ENCODE results near the gene NFS1.
A peak's percentile ranks its signal among the peaks of the same experiment; 100 is the strongest.
"Not testable (repeated sequence)": the region's sequence is repeated elsewhere in the genome, so short reads cannot be mapped to it uniquely, and the experiment has no call there.

Gene NFS1

DNA sequence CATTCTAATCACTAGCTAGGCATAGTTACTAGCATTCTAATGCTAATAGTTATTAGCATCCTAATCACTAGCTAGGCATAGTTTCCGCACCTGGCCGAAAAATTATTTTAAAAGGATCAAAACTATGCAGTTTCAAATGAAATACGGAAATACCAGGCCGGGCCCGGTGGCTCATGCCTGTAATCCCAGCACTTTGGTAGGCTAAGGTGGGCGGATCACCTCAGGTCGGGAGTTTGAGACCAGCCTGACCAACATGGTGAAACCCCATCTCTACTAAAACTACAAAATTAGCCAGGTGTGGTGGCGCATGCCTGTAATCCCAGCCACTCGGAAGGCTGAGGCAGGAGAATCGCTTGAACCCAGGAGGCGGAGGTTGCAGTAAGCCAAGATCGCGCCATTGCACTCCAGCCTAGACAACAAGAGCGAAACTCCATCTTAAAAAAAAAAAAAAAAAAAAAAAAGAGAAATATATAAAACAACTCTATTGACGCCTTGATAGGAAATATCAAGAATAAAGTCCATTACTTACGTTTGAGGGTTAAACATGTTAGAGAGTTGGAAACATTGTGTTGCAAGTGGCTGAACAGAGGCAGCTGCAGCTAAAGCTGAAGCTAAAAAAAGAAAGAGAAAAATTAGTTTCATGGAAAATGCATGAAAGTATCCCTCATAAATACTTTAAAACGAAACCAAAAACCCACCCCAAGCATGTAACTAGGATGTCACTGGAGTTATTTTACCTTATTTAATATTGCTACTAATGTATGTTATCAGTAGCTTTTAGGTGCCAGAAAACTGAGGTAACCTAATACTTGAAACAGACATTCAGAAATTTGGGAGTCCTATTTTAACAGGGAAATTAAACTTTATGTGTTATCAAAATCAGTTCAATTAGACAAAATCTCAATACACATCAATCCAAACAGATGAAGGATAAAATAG is 7.7 kb upstream of the NFS1 start:
- not testable (repeated sequence) for DNase-seq

DNA sequence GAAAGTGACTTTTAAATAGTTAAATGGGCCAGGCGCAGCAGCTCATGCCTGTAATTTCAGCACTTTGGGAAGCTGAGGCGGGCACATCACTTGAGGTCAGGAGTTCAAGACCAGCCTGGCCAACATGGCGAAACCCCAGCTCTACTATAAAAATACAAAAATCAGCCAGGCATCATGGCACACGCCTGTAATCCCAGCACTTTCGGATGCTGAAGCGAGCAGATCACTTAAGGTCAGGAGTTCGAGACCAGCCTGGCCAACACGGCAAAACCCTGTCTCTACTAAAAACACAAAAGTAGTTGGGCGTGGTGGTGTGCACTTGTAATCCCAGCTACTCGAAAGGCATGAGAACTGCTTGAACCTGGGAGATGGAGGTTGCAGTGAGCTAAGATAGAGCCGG is 6.7 kb upstream of the NFS1 start:
- not testable (repeated sequence) for DNase-seq

DNA sequence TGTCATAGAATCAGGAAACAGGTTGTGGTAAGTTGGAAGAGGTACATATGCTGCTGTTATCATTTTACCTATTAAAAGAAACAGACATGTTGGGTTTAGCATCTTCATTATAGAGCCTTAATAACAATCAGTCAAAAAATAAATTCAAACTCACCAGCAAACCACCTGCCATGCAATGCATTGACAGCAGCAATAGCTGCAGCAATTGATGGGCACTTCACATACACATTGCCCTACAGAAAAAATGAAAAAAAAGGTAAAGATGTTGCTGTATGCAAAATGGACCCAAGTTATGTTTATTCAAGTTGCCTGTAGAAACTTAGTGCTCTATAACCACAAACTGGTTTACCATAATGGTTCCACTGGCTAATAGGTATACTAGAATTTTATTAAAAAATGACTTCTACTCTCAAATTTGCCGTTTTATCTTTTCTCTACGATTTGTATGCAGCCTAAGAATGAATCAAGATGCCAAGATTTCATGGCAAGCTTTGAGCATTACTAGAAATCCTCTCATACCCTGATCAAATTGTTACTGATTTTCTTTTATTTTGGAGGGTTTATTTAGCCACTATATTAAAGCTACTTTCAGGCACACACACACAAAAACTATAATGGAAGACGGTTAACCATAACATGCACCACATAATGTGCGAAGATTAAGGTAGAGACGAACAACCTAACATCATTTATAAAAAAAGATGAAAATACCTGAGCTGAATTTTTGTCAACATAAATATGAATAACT is 5.5 kb upstream of the NFS1 start:
- DNase-seq: no peak

DNA sequence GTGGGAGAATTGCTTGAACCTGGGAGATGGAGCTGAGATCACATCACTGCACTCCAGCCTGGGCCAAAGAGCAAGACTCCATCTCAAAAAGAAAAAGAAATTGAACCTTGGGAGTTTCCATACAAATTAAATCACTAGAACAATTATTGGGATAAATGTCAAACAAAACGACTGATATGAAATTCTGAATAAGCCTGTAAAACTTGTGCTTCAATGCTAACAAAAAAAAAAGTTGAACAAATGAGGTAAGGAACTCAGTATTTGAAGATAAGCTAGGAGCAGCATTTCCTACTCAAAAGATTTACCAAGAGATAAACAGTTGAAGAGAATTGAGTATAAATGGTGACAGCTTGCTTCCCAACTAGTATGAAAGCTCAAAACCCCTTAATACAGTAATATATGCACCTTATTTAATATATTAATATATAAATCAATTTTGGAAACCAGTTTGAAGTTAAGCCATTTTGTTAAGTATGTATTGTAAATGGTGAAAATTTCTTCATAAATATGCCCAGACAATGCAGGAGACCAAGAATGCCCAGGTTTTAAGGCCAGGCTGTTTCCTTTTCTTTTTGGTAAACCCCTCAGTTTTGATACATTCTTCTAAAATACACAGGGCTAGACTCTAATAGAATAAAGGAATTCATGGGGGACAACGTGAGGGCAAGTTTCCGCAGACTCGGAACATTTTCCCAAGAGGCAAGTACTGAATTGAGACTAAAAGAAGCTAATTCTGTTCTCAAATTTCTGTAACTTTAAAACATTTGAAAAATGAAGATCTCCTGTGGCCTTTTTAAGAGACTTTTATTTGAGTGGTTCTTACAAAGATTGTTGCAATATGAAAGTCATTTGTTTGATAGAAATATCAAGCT is 3.9 kb upstream of the NFS1 start:
- no peak for DNase-seq

DNA sequence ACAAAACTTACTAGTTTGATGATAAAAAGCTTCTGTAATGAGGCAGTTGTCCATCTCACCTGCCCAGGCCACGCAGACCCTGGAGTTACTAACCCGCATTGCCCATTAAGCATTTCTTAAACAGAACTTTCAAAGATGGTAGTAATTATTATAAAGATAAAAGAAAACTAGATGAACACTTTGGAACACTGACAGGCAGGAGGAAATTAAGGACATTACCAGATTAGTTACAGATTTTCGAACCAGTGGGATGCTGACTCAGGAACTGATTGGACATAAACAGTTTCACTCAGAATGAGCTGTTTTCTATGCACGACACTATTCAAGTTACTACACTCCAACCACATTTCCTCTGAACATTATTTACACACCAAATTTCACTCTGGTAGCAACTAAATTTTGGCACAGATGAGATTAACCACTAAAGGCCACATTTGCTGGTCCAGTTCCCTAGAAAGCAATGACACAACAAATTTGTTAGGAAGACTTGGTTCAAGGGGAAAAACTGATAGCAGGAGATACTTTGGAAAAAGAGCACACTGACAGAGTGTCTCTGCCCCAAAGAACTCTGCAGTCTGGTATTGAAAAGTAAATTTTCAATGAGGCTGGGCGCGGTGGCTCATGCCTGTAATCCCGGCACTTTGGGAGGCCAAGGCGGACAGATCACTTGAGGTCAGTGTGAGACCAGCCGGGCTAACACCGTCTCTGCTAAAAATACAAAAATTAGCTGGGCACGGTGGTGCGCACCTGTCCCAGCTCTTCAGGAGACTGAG is 3.1 kb upstream of the NFS1 start:
- DNase-seq: no peak

- no peak for DNase-seq
These were observed 1.5 kb upstream of the NFS1 start for GRCh38 chr20:35700625-35701148.

GRCh38 chr20:35699957-35700624 is 939 bp upstream of the NFS1 start:
- no peak for DNase-seq

- peak; percentile 11 for DNase-seq
These were observed 640 bp downstream of the NFS1 start for GRCh38 chr20:35698298-35699126.

DNA sequence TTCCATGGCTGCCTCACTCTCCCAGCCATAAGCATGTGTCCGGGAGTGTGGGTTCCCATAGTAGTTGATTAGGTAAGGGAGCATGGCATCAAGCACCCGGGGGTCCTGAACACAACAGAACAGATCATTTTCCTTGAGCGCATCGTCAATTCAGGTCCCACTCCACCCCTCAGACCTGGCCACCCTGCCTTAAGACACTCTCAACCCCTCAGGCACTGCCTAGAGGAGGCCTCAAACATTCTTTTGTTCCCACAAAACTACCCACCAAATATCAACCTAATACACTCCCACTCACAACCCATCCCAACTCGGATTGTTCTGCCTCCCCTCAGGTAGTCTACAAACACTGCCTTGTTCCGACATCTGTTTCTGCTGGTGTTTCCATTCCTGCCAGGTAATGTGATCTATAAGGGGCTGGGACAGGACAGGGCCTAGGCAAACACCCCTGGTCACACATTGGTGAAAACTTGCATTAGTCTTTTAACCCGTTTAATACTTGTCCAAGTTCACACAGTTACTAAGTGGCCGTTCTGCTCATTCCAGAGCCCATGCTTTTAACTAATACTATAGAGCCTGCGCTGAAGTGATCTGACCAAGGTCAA is 1.4 kb downstream of the NFS1 start:
- DNase-seq: no peak

GRCh38 chr20:35695978-35696377 is 3.2 kb downstream of the NFS1 start:
- no peak for DNase-seq

GRCh38 chr20:35695245-35695749 is 3.9 kb downstream of the NFS1 start:
- DNase-seq: no peak

DNA sequence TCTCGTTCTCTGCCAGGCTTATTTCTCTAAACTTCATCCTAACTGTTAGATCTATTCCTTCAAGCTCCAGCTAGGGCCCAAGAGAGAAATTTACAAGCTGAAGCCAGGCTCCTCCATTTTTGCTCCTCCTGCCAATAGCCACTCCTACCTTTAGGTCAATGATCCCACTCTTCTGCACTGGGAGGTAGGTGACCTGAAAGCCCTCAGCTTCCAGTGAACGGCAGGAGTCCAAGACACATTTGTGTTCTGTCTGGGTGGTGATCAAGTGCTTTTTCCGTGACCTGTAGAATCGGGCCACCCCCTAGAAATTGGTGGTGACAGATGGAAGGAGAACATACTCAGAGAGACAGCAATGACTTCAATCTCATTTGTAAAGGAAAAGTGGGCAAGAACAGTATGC is 8.9 kb downstream of the NFS1 start:
- no peak for DNase-seq

DNA sequence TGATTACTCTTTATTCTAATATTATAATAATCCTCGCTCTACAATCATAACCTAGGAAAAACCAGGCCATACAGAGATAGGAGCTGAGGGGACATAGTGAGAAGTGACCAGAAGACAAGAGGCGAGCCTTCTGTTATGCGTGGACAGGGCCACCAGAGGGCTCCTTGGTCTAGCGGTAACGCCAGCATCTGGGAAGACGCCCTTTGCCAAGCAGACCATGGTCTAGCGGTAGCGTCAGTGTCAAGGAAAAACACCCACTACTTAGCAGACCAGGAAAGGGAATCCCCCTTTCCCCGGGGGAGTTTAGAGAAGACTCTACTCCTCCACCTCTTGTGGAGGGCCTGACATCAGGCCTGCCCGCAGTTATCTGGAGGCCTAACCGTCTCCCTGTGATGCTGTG is 12.3 kb downstream of the NFS1 start:
- DNase-seq: peak; percentile 9

GRCh38 chr20:35685368-35685767 is 13.8 kb downstream of the NFS1 start:
- DNase-seq: not testable (repeated sequence)

- no peak for DNase-seq
These were observed 17.2 kb downstream of the NFS1 start for GRCh38 chr20:35681960-35682359.

GRCh38 chr20:35680452-35681183 is 18.5 kb downstream of the NFS1 start:
- DNase-seq: no peak

GRCh38 chr20:35674921-35675320 is 24.2 kb downstream of the NFS1 start:
- no peak for DNase-seq

GRCh38 chr20:35673884-35674283 is 25.3 kb downstream of the NFS1 start:
- no peak for DNase-seq

DNA sequence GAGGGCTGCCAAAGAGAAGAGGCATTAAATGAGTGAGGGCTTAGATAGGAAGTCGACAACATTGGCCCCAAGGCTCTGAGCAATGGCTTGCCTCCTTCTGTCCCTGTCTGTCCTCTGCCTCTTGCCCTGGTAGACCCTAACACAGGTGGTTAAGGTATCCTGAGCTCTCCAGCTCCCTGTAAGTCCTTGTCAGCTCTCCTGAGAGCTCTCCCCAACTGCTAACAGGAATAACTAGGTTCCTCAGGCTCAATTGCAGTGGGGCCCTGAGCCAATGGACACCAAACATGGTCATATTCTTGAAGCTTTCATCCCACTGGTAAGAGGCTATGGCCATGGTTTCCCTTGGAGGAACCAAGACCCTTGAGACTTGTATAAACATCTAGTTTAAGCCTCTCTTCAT is 29.5 kb downstream of the NFS1 start:
- no peak for DNase-seq
